GM19328 (cell line): ENCODE measurements around the gene MET.

Source experiments
- ATAC-seq: cut with Tn5 transposase; IDR thresholded peaks from one replicate; pipeline ENCODE4 v1.9.1; 2021; ENCODE audit warnings: mild to moderate bottlenecking, moderate library complexity; ENCODE audit not compliant: unreplicated experiment

The MET gene

GRCh38 chr7:116726149-116726548, 54.2 kb downstream of the MET start:
- ATAC-seq = no peak

GRCh38 chr7:116726713-116727431, 54.9 kb downstream of the MET start:
- no peak for ATAC-seq

- ATAC-seq = no peak
Observed at GRCh38 chr7:116727432-116728009, 55.5 kb downstream of the MET start.

- ATAC-seq = no peak
Observed at GRCh38 chr7:116728413-116728812, 56.4 kb downstream of the MET start.

GRCh38 chr7:116730097-116731022, 58.4 kb downstream of the MET start:
- ATAC-seq = no peak

GRCh38 chr7:116731023-116731395, 59.0 kb downstream of the MET start:
- ATAC-seq = no peak

GRCh38 chr7:116731445-116732335, 59.7 kb downstream of the MET start:
- no peak for ATAC-seq

GRCh38 chr7:116732788-116733694, 61.0 kb downstream of the MET start:
- no peak for ATAC-seq

- no peak for ATAC-seq
Observed at GRCh38 chr7:116733924-116734580, 62.1 kb downstream of the MET start.

- ATAC-seq = no peak
Observed at GRCh38 chr7:116734710-116735109, 62.7 kb downstream of the MET start.

- no peak for ATAC-seq
Observed at GRCh38 chr7:116736927-116737715, 65.1 kb downstream of the MET start.

- no peak for ATAC-seq
Observed at GRCh38 chr7:116738378-116738777, 66.4 kb downstream of the MET start.

- ATAC-seq = no peak
Observed at GRCh38 chr7:116739307-116739706, 67.3 kb downstream of the MET start.

- no peak for ATAC-seq
Observed at GRCh38 chr7:116740231-116740630, 68.2 kb downstream of the MET start.

- no peak for ATAC-seq
Observed at GRCh38 chr7:116740755-116741462, 68.9 kb downstream of the MET start.

GRCh38 chr7:116741625-116742316, 69.8 kb downstream of the MET start:
- no peak for ATAC-seq

GRCh38 chr7:116742641-116743040, 70.6 kb downstream of the MET start:
- no peak for ATAC-seq
